CD4-positive, alpha-beta T cell treated with Interleukin-15 for 1 hour (primary cell): ENCODE data around the gene CNN2.
A peak's percentile ranks its signal among the peaks of the same experiment; 100 is the strongest.

Source experiments
- DNase-seq: peaks from one replicate; pipeline ENCODE4 v3.0.0-alpha.2; 2020

CNN2 gene

GRCh38 chr19:1025960-1026782 is at the start of gene CNN2:
Gene CNN2, plus strand, starts transcription at chr19:1026608. Its CDS starts 54 bp downstream, at chr19:1026662.
- DNase-seq: peak; percentile 51

DNA sequence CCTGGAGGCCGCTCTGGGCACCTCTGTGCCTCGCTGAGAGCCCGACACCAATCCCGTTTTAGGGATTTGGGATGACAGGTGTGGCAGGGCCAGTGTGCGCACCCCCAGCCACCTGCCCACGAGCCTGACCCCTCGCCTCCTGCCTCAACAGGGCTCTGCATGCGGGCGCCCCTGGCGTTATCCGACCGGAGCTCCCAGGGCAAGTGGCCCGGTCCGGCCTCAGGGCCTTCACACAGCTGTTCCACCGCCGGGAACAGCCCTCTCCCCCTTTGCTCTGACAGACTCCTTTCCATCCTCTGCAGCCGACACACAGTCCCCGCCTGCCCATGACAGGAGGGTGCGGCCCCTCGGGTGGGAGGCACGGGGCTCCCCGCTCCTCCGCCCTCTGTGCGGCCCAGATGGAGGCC is 49.3 kb upstream of the CNN2 start:
- DNase-seq: no peak

- DNase-seq: no peak
Observed at GRCh38 chr19:979318-979741, 47.1 kb upstream of the CNN2 start.

DNA sequence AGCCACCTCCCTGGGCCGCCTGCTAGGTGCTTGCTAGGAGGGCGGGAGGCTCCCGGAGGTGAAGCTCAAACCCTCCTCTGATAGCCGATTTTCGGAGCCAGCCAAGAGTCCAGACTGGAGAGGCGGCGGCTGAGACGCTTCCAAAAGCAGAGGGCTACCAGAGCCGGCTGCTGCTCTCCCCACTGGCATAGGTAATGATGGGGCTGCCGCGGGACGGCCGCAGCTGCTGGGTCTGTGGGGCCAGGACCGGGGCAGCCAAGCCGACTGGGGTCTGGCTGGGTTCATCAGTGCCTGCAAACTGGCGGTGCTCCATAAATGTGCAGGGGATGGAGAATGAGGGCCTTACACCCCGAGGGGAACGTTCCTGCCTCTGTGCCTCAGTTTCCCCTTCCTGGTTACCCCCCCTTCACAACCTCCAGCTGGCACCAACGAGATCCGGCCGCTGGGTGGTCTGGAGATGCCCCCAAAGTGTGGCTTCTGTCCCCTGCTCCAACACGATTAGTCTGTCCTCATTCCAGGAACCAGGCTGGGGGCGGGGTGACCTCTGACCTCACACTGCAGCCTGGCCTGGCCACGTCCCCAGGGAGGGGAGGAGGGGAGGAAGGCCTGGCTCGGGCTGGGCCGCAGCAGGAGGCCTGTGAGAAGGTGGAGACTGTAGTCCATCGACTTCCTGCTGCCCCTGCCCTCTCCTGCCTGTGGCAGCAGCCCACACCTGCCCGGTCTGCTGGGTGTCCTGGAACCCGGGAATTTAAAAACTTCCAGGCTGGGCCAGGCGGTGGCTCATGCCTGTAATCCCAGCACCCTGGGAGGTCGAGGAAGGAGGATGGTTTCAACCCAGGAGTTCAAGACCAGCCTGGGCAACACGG is 46.0 kb upstream of the CNN2 start:
- no peak for DNase-seq

GRCh38 chr19:982567-983170 is 43.7 kb upstream of the CNN2 start:
- DNase-seq: peak; percentile 74

DNA sequence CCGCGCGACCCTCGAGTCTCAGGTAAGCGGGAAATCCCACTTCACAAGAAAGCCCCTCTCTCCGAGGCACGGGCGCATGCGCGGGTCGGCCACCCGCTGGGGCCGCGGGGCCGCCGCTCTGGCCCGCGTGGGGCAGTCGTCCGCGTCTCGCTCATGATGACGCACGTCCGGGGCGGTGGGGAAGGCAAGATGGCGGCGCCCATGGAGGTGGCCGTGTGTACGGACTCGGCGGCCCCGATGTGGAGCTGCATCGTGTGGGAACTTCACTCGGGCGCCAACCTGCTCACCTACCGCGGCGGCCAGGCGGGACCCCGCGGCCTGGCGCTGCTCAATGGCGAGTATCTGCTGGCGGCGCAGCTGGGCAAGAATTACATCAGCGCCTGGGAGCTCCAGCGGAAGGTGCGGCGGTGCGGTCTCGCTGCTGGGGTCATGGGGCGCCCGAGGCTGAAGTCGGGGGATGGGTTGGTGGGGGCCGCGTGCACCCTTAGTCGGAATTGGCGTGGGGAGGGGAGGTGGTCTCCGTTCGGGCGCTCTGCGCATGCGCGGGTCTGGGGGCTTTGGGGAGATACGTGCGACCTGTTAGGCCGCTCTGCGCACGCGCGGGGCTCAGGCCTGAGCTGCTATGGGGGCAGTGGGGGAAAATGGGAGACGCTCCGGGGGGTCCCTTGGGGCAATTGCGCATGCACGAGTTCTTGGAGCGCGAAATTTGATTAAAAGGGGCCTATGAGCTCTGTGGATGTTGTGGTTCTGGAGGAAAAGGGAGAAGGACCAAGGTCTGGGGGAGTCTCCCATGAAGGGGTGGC is 42.0 kb upstream of the CNN2 start, which contains the start of gene WDR18:
WDR18 (plus strand) TSS at position 181 of the 803 bp plus-strand sequence; CDS start at position 190, 9 bp downstream.
- peak; percentile 89 for DNase-seq

DNA sequence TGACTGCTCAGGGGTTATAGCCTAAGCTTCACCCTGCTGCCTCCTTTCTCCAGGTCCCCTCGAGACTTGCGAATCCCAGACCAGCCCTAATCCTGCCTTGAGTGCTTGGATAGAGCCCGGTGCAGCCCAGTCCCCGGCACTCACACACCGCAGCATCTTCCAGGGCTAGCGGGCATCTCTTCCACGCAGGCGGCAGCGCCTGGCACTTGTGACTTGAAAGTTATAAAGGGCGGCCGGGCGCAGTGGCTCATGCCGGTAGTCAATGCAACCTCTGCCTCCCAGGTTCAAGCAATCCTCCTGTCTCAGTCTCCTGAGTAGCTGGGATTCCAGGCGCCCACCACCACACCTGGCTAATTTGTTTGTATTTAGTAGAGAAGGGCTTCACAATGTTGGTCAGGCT is 40.3 kb upstream of the CNN2 start:
- DNase-seq: no peak

GRCh38 chr19:988081-988480 is 38.3 kb upstream of the CNN2 start:
- no peak for DNase-seq

GRCh38 chr19:988510-988909 is 37.9 kb upstream of the CNN2 start:
- no peak for DNase-seq

DNA sequence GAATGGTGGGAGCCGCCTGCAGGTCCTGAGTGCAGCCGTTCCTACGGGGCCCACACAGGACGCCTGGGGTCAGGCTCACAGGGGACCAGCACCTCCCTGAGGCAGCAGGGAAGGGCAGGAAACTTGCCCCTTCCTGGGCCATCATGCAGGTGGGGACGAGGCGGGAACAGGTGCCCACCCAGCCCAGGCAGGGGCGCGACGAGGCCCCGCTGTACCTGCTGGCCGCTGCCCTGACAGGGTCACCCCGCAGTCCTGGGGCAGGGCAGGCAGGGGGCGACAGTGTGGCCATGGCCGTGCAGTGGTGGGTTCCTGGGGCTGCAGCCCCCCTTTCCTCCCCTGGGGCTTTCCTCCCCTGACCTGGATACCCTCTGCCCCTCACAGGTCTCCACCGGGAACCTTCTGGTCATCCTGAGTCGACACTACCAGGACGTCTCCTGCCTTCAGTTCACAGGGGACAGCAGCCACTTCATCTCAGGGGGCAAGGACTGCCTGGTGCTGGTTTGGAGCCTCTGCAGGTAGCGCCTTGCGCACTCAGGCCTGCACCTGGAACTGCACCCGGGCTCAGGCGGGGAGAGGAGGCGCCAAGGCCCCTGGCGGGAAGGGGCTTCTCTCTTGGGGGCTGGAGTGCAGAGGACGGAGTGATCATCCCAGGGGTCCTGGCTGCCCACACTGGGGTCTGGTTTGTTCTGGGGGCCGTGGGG is 36.9 kb upstream of the CNN2 start:
- no peak for DNase-seq

DNA sequence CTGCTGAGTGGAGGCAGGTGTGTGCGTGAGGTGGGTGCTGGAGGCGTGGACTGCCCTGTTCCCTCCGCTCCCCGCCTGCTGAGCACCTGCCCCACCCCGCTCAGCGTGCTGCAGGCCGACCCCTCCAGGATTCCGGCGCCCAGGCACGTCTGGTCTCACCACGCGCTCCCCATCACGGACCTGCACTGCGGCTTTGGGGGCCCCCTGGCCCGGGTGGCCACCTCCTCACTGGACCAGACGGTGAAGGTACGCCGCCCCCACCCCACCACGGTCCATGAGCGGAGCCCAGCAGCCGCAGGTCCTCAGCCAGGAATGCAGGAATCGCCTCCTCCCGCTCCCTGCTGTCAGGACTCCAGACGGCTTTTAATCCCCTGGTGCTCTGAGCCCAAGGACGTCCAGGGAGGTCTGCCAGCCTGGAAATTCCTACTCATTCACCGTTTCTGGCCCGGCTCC is 36.3 kb upstream of the CNN2 start:
- no peak for DNase-seq

DNA sequence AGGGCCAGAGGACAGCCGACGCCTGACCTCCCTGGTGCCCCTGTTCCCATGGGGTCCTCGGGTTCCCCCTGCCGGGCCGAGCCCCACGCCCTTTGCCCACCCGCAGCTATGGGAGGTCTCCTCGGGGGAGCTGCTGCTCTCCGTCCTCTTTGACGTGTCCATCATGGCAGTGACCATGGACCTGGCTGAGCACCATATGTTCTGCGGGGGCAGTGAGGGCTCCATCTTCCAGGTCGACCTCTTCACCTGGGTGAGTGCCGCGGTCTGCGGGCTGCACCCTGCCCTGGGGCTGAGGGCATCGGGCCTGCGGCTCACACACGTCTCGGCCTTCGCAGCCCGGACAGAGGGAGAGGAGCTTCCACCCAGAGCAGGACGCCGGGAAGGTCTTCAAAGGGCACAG is 35.7 kb upstream of the CNN2 start:
- no peak for DNase-seq

DNA sequence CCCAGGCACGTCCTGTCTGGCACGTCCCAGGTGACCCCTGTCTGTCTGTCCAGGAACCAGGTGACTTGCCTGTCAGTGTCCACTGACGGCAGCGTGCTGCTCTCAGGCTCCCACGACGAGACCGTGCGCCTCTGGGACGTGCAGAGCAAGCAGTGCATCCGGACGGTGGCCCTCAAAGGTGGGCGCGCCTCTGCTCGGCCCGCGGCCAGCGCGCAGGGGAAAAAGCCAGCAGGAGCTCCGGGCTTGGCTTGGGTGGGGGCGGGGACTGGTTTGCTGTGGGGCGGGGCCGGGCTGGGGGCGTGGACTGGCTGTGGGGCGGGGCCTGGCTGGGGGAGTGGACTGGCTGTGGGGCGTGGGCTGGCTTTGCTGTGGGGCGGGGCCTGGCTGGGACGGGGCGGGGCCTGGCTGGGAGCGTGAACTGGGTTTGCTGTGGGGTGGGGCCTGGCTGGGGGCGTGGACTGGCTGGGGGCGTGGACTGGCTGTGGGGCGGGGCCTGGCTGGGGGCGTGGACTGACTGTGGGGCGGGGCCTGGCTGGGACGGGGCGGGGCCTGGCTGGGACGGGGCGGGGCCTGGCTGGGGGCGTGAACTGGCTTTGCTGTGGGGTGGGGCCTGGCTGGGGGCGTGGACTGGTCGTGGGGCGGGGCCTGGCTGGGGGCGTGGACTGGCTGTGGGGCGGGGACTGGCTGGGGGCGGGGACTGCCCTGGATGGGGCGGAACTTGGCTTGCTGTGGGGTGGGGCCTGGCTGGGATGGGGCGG is 35.1 kb upstream of the CNN2 start:
- peak; percentile 43 for DNase-seq

DNA sequence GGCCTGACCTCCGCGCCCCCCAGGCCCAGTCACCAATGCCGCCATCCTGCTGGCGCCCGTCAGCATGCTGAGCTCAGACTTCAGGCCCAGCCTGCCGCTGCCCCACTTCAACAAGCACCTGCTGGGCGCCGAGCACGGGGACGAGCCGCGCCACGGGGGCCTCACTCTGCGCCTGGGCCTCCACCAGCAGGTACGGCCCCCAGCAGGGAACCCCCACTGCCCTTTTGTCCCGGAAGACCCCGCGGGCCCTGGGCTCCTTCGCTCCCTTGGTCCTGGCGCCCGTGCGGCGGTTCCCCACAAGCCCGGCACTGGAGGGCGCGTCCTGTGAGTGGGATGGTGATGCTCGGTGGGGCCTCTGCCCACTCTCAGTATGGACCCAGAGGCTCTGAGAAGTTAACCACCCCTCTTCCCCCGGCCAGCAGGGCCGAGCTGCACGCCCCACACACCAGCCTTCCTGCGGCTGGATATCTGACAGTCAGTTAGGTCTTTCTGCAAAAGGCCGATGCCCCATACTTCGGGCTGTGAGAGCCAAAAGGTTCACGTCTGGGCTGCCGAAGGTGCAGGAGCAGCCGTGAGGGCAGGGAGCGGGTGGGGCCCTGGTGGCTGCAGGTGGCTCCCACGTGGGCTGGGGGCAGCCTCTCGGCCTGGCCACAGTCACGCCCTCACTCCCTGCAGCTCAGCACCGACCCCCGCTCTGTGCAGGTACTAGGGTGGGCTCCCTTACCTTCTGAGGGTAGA is 34.3 kb upstream of the CNN2 start:
- DNase-seq: no peak

- DNase-seq: no peak
Observed at GRCh38 chr19:992670-993055, 33.7 kb upstream of the CNN2 start.

- no peak for DNase-seq
Observed at GRCh38 chr19:993361-993830, 33.0 kb upstream of the CNN2 start.

DNA sequence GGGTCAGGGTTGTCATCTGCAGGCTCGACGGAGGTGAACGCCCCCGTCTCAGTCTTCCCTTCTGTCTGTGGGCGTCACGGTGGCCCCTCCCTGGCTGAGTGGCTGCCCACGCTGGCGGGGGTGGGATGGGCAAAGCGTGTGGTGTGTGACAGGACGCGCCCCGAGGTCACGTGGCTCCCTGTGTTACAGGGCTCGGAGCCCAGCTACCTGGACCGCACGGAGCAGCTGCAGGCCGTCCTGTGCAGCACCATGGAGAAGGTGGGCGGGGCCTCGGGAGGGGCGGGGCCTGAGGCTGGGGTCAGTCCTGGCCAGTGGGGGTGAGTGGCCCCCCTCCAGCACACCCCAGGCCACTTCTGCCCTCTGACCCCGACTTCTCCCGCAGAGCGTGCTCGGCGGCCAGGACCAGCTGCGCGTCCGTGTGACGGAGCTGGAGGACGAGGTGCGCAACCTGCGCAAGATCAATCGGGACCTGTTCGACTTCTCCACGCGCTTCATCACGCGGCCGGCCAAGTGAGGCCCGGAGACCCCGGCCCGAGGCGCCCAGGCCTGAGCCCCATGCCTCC is 32.5 kb upstream of the CNN2 start:
- no peak for DNase-seq

GRCh38 chr19:994516-994915 is 31.9 kb upstream of the CNN2 start:
- DNase-seq: no peak

DNA sequence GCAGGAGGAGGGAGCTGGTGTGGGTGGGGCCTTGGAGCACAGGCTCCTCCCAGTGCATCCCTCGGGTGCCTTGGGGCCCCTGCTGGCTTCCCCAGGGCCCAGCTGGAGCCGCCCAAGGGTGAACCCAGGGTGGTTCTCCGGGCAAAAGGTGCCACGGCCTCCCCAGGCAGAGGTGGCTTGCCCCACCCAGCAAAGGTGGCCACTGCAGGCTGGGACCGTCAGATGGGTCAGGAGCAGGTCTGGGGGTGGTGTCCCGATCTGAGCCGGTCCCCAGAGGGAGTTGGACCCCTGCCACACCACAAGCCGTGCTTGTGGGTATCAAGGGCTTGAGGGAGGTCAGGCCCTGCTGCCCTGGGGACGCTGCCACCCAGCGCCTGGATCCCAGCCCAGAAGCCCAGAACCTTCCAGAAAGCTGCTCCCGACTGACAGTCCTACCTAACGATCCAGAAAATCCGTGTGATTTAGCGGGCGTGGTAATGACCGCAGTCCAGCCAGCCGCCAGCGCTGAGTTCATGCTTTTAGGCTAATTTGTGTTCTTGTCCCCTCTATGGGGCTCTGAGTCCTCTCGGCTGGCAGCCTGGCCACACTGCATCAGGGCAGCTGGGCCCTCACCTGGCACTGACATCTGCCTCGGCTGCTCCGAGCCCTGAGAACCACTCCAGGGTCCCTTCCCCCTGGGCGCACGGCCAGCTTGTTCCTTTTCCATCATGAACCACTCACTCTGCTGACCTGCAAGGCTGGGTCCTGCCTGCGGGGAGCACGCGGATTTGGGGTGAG is 31.2 kb upstream of the CNN2 start:
- no peak for DNase-seq
